HG02610 (cell line): ENCODE data around the gene SDC1.

ENCODE experiments used
- ATAC-seq: cut with Tn5 transposase; IDR thresholded peaks from one replicate; pipeline ENCODE4 v1.9.1; 2021; ENCODE audit warnings: mild to moderate bottlenecking, moderate library complexity; ENCODE audit not compliant: unreplicated experiment

Gene SDC1

GRCh38 chr2:20173064-20173463 is 51.9 kb downstream of the SDC1 start:
- ATAC-seq, result no peak

DNA sequence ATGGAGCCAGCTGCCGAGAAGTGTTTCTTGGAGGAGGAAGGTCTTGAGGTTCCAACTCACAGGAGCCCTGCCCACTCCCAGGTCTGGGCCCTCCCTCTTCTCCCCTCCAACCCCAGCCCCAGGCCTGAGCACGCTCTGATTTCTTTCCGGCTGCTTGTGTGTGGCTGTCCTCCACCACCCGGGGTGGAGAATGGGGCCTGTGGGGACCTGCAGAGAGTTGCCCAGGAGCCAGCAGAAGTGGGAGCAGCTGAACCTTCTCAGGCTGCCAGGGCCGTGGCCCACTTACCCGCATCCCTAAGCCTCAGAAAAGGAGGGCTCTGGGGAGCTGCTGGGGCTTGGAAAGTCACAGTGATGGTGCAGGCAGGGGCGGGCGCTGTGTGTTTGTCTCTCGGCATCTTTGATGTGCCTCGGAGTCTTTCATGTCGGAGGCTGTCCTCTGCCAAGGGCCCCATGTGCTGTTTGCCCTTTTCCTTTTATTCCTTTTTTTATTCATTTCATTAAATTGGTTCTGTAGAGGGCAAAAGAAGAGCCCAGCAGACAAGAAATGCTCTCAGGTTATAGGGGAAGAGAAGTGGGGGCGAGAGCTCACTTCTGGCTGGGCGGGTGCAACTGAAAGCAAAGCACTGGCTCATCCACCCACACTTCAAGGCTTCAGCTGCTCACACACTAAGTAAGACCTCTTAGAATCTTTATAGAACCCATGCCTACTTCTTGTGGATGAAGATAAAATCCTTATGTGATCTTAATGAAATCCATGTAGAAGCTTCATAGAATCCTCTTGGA is 52.5 kb downstream of the SDC1 start:
- no peak for ATAC-seq

DNA sequence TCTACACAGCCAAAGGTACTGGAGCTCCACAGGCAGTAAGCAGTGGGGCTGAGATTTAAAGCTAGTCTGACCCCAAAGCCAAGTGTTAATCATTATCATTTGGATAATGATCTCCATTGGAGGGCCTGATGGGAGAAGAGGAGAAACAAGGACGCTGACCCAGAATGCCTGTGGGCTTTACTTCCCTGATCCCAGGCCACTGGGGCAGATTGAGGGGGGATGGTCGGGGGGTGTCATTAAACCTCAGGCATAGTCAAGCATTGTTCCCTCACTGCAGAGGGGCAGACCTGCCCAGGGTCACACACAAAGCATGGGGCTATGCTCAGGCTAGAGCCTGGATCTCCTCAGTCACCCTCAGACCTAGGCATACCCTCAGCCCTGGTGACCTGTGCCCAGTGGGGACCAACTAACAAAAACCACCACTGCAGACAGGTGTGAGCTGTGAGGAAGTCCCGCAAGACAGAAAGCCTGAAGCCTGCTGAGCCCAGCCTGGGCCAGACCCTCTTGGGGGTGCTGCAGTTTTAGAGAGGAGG is 53.4 kb downstream of the SDC1 start:
- no peak for ATAC-seq

DNA sequence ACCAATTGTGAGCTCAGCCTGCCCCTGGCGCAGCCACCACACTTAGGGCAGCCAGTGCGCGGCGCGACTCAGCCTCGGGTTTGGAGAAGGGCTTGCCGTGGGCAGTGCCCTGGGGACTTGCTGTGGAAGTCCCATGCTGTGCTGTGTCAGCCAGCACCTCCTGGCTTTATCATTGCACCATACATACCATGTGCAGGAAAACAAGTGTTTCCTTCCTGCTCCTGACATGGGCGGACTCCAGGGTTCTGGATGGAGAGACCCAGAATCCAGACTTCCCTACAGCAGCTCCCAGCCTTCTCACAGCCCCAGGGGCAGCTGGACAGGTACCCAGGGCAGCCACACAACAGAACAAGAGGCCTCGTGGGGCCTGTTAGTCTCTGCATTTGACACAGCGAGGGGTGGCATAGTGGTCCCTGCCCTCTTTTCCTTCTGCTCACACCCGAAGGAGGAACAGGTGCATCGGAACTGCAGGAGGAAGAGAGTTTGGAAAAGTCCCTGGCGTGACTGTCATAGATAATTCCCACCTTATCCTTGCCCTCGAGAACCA is 54.2 kb downstream of the SDC1 start:
- ATAC-seq, result no peak

DNA sequence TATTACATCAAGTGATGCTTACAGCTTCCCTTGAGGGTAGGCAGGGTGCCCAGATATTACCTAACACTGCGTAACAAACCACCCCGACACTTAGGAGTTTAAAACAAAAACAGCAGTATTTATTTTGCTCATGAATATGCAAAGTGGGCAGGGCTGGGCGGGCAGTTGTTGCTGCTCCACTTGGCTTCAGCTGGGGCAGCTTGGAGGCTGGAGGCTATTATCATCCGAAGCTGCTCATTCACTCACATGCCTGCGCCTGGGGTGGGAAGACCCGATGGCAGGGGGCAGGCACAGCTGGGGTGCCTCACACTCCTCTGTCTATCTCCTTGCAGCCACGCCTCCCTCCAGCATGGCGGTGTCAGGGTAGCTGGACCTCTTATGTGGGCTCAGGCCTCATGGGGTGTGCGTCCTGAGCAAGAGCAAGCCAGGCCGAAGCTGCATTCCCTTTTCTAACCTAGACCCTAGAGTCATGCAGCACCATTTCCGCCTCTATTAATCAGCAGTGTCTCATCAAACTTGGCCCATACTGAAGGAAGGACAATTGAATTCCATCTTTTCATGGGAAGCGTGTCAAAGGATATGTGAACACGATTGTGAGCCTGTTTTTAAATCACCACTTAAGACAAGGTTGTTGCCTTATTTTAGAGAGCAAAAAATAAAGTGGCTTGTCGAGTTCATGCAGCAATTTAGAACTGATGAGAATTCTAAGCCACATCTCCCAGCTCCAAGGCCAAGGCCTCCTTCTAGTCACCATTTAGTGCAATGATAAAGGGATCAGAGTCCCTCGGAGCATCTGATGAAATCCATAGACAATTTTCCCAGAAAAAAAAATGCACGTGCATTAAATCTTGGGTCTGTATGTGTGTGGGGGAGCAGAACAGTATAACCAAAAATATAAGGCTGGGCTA is 54.9 kb downstream of the SDC1 start:
- ATAC-seq, result no peak

DNA sequence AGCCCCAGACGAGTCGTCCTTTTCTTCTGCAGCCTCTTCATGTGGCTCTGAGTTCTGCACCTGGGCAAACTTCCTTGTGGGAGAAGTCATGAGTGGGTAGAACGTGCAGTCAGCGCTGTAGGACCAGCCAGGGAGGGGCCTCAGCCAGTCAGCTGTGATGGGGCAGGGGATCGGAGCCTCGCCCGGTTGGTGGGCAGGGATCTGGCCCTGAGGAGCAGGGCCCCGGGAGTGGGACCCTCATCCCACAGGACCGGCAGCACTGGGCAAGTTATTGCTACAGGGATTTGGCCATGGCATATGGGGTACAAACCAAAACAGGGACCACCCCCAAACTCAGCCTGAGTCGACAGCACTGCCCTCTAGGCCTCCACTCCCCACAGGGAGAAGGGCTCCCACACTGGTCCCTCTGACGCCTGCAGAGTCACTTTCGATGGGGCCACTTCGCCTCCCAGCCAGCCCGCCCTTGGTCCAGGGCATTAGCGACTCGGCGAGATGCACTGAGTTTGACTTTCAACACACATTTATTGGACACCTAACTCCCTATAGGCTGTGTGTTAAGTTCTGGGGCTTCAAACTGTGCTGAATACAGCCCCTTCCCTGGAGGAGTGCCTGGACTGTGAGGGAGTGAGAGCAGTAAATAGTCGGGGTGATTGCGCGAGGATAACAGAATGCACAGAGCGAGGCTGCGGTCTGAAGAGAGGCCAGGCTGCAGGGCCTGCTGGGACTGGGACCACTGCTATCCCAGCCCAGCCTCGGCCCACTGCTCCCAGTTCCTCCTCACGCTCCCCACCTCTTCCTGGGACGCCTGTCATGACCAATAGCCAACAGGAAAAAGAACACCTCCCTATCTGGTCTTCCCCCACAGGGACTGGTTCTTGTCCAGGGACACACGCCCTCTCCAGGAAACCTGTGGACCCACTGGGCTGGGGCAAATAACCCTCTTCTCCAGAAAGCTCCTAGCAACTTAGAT is 55.9 kb downstream of the SDC1 start:
- no peak for ATAC-seq

- no peak for ATAC-seq
These were observed 56.7 kb downstream of the SDC1 start for GRCh38 chr2:20168048-20168726.

GRCh38 chr2:20167356-20167755 is 57.6 kb downstream of the SDC1 start:
- no peak for ATAC-seq

GRCh38 chr2:20165677-20166509 is 59.0 kb downstream of the SDC1 start:
- ATAC-seq, result no peak

GRCh38 chr2:20164734-20165478 is 60.0 kb downstream of the SDC1 start:
- ATAC-seq, result no peak

DNA sequence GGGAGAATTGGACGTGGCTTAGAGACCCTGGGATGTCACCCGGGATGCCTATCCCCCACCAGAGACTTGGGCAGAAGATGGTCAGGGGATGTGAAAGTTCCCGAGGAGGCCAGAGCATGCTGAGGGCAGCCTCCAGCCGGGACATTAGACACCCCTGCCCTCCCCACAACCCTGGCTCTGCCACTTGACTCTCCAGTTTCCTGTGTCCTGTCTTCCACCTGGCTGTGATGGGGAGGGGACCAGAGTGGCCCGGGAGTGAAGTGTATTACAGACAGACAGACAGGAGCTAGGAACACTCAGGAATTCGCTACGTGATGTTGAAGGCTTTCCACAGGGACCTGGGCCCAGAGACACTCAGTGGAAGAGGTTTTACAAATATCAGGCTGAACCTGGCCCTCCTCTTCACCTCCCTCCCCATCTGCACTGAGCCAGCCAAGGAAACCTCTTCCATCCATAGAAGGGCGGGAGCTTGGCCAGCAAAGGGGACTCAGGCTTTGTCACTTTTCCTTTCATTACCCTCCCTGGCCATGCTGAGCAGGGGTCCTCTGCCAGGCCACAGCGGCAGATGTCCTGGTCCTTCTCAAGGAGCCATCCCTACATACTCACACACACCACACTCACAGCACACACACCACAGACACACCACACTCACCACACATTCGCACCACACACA is 60.7 kb downstream of the SDC1 start:
- no peak for ATAC-seq

DNA sequence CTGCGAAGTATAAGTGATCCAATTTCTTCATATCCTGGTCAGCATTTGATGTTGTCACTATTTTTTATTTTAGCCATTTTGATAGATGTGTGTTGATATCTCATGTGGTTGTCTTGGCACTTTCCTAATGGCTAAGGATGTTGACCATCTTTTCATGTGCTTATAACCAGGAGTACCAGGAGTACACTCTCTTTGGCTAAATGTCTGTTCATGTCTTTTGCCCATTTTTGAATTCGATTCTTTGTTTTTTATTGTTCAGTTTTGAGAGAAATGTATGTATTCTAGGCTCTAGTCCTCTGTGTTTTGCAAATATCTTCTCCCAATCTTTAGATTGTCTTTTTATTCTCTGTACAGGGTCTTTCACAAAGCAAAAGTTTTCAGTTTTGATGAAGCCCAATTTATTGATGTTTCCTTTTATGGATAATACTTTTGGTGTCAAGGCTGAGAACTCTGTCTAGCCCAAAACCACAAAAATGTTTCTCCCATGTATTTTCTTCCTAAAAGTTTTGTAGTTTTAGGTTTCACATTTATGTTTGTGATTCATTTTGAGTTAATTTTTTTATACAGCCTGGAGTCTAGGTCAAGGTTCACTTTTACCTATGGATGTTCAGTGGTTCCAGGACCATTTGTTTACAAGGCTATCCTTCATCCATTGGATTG is 65.4 kb downstream of the SDC1 start:
- ATAC-seq, result no peak

DNA sequence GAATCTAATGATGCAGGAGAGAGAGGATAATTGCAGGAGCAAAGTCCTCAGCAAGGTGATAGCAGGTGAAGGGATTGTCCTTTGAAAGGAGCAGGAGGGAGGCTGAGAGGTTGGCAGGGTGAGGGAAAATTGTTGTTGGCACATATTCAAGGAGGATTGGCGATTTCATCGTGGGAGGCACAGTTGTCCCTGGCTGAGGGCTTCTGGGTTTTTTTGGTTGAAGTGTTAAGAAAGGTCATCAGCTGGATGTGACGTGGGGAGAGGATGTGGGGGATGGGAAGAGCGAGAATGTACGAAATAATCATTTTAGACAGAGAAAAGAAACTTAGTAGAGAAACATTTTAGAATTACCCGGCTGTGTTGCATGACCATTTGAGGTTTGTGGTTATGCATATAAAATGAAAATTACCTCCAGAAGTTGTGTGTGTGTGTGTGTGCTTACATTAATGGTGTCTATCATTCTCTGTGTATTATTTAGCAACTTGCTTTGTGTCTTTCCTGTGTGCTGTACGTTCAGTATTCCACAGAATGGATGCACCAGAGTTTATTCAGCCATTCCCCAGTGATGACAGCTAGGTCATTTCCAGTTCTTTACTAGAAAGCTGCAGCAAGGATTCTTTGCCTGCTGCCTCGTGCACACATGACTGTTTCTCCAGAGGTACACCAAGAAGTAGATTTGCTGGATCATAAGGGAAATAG is 67.6 kb downstream of the SDC1 start:
- no peak for ATAC-seq

DNA sequence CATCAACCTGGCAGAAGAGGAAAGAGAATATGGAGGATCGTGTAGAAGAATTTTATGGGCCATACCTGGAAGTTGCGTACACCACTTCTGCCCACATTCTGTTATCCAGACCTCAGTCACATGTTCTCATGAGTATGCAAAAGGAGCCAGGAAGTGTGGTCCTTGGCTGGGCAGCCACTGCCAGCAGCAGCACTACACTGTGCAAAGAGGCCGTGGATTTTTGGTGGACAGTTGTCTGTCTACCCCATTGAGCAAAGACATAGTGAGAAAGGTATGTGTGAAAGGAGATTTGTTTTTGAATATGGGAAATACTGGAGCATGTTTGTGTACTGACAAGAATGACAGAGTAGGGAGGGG is 68.1 kb downstream of the SDC1 start:
- ATAC-seq, result no peak

GRCh38 chr2:20156076-20156759 is 68.7 kb downstream of the SDC1 start:
- ATAC-seq, result no peak
